PC-3 (cell line): Measurements from ENCODE around the gene CCDC28B. TPM values are rescaled to one million over a fixed set of nuclear protein-coding genes. Genes with fewer than 3 reads are reported as not detected.

Source experiments
- ATAC-seq: fragments of 200-7000 bp; cut with Tn5 transposase; 2 replicates; pipeline ENCODE4 v1.9.1; 2020; ENCODE audit warnings: mild to moderate bottlenecking, moderate library complexity
- BruUV-seq: library from RNA; stranded (reverse); fragments of 400-500 nt; replicated peaks from 2 replicates; lab custom pipeline; 2021; lab: Mats Ljungman, UMichigan
- CTCF ChIA-PET: fragments of 300-600 bp; sonication (Branson Sonifier 250); formaldehyde crosslinking; loops from one replicate; lab custom pipeline; 2022; ENCODE audit warnings: antibody characterized with exemption; lab: Charles Lee
- POLR2A ChIA-PET: fragments of 300-600 bp; sonication (Branson Sonifier 250); formaldehyde crosslinking; loops from one replicate; lab custom pipeline; 2022; ENCODE audit warnings: antibody characterized with exemption; ENCODE audit not compliant: unreplicated experiment; lab: Charles Lee
- DNase-seq: peaks from one replicate; pipeline ENCODE4 v3.0.0-alpha.2; 2015
- H2AFZ ChIP-seq: fragments of 300-600 bp; sonication (generic); 2 replicates; pipeline ENCODE4 v1.6.0; 2016; ENCODE audit warnings: antibody characterized with exemption, low read length
- H3F3A ChIP-seq: fragments of 300-600 bp; sonication (generic); one replicate; pipeline ENCODE4 v1.6.0; 2017; ENCODE audit warnings: antibody characterized with exemption, low read length, control low read depth, mild to moderate bottlenecking; ENCODE audit not compliant: unreplicated experiment
- H3K27ac ChIP-seq: fragments of 300-600 bp; sonication (generic); 2 replicates; pipeline ENCODE4 v1.5.1; 2016; ENCODE audit warnings: mild to moderate bottlenecking, low read length
- H3K27me3 ChIP-seq: fragments of 300-600 bp; sonication (generic); 2 replicates; pipeline ENCODE4 v1.6.1; 2016; ENCODE audit warnings: low read length, mixed read lengths
- H3K36me3 ChIP-seq: fragments of 300-600 bp; sonication (generic); 2 replicates; pipeline ENCODE4 v1.6.1; 2016; ENCODE audit warnings: low read depth, mixed run types, low read length, mixed read lengths
- H3K4me1 ChIP-seq: fragments of 300-600 bp; sonication (generic); 2 replicates; pipeline ENCODE4 v1.5.1; 2016; ENCODE audit warnings: low read length; ENCODE audit not compliant: insufficient read depth
- H3K4me2 ChIP-seq: fragments of 300-600 bp; sonication (generic); 2 replicates; pipeline ENCODE4 v1.6.0; 2016; ENCODE audit warnings: low read length
- H3K4me3 ChIP-seq: fragments of 300-600 bp; sonication (generic); 2 replicates; pipeline ENCODE4 v1.5.1; 2016; ENCODE audit warnings: mild to moderate bottlenecking, low read length, mixed read lengths
- H3K79me2 ChIP-seq: fragments of 300-600 bp; sonication (generic); 2 replicates; pipeline ENCODE4 v1.6.1; 2017; ENCODE audit warnings: low read length, mixed read lengths
- H3K9ac ChIP-seq: fragments of 300-600 bp; sonication (generic); 2 replicates; pipeline ENCODE4 v1.6.0; 2016; ENCODE audit warnings: mild to moderate bottlenecking, low read length
- H3K9me2 ChIP-seq: fragments of 300-600 bp; sonication (generic); replicated peaks from 2 replicates; pipeline ENCODE4 v1.6.1; 2016; ENCODE audit warnings: mixed run types, low read length, mixed read lengths
- H3K9me3 ChIP-seq: fragments of 300-600 bp; sonication (generic); 2 replicates; pipeline ENCODE4 v1.6.1; 2016; ENCODE audit warnings: low read length, mixed read lengths
- H4K20me1 ChIP-seq: fragments of 300-600 bp; sonication (generic); 2 replicates; pipeline ENCODE4 v1.6.1; 2016; ENCODE audit warnings: low read length, mixed read lengths
- EZH2 ChIP-seq: fragments of 300-600 bp; sonication (generic); IDR thresholded peaks from one replicate; pipeline ENCODE4 v1.6.1; 2017; ENCODE audit warnings: antibody characterized with exemption, mild to moderate bottlenecking, low read length; ENCODE audit not compliant: unreplicated experiment
- EZH2phosphoT487 ChIP-seq: fragments of 300-600 bp; sonication (generic); IDR thresholded peaks from 2 replicates; pipeline ENCODE4 v1.6.1; 2018; ENCODE audit warnings: mild to moderate bottlenecking, antibody characterized with exemption, low read length, borderline replicate concordance
- intact Hi-C: fragments of 100-400 bp; cut with micrococcal nuclease; formaldehyde crosslinking; loops from 2 replicates; pipeline ENCODE4 v1.9.0; 2023
- total RNA-seq: library from RNA; depleted of rRNA; stranded (reverse); fragments of >200 nt; gene quantifications from 2 replicates; pipeline ENCODE4 v1.2.3, GENCODE V29; 2014
- TF ChIP-seq, protein P1 (sequence below): fragments of 300-600 bp; sonication (generic); conservative IDR thresholded peaks from 2 replicates; pipeline ENCODE4 v1.5.1; 2017; ENCODE audit warnings: antibody characterized with exemption, low read depth, mild to moderate bottlenecking, low read length

CCDC28B gene
- total RNA-seq, 1 experiment from 2014 or later: 4.7 TPM

DNA sequence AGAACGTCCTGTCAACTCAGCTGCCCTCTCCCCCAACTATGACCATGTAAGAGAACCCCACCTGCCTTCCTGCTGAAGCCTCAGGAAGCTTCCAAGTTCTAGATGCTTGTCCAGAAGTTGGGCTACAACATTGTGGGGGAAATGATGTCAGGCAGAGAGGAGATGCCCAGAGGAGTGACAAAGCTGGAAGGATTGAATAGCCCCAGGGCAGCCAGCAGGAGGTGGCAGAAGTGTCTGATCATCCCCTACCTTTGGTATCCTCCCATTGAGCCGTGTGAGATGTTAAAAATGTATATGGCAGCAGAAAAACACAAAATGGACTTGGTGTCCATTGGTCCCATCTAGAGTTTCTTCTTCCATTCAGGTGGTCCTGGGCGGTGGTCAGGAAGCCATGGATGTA, 28.4 kb downstream of the CCDC28B start:
- BruUV-seq: no TSS peak
- DNase-seq: no peak
- no peak overlapping the region for H3K27ac ChIP-seq
- H3K4me2 ChIP-seq: no peak overlapping the region
- H3F3A ChIP-seq: no peaks in the 10 kb centered on the region
- H3K79me2 ChIP-seq: peaks cover 13% of the 10 kb centered on the region
- ATAC-seq: no peak
- H3K9me2 ChIP-seq: no peaks in the 10 kb centered on the region
- H3K27me3 ChIP-seq: no peaks in the 10 kb centered on the region
- no peak overlapping the region for H2AFZ ChIP-seq
- CTCF ChIA-PET: no interaction called here
- intact Hi-C loops: no loop called here
- H3K4me3 ChIP-seq: no peak overlapping the region
- H3K9ac ChIP-seq: no peak overlapping the region
- TF ChIP-seq, protein P1, sequence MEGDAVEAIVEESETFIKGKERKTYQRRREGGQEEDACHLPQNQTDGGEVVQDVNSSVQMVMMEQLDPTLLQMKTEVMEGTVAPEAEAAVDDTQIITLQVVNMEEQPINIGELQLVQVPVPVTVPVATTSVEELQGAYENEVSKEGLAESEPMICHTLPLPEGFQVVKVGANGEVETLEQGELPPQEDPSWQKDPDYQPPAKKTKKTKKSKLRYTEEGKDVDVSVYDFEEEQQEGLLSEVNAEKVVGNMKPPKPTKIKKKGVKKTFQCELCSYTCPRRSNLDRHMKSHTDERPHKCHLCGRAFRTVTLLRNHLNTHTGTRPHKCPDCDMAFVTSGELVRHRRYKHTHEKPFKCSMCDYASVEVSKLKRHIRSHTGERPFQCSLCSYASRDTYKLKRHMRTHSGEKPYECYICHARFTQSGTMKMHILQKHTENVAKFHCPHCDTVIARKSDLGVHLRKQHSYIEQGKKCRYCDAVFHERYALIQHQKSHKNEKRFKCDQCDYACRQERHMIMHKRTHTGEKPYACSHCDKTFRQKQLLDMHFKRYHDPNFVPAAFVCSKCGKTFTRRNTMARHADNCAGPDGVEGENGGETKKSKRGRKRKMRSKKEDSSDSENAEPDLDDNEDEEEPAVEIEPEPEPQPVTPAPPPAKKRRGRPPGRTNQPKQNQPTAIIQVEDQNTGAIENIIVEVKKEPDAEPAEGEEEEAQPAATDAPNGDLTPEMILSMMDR: no peak
- TF ChIP-seq EZH2 (no peak), EZH2phosphoT487 (no peak)
- peaks cover 3% of the 10 kb centered on the region for H3K4me1 ChIP-seq
- H3K9me3 ChIP-seq: no peaks in the 10 kb centered on the region
- POLR2A ChIA-PET: no interaction called here
- H4K20me1 ChIP-seq: no peaks in the 10 kb centered on the region
- peaks cover 45% of the 10 kb centered on the region for H3K36me3 ChIP-seq

DNA sequence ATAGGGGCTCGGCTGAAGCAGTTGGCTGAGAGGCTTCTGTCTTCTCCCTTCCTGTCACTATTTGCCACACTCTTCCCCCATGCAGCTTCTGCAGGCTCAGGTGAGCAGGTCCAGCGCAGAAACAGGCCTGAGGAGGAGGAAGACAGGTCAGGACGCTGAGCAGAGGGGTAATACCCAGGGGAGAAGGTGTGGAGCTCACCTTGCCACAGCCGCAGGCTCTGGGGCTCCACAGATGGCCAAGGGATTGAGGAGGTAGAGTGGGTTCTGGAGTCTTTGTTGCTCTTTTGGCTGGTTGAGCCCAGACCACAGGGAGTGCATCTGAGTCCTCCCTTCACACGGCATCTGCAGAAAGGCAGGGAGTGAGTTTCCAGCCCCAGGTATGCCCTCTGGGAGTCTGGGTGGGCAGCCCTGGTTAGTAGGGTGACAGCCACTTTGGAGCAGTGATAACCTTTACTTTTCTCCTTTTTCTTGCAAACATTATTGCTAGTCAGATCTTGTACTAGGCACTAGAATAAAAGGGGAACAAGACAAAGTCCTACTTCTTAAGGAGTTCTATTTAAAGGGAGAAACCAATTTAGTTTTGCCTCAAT, 31.5 kb downstream of the CCDC28B start:
- intact Hi-C loops: no loop called here
- H3K27ac ChIP-seq: no peak overlapping the region

DNA sequence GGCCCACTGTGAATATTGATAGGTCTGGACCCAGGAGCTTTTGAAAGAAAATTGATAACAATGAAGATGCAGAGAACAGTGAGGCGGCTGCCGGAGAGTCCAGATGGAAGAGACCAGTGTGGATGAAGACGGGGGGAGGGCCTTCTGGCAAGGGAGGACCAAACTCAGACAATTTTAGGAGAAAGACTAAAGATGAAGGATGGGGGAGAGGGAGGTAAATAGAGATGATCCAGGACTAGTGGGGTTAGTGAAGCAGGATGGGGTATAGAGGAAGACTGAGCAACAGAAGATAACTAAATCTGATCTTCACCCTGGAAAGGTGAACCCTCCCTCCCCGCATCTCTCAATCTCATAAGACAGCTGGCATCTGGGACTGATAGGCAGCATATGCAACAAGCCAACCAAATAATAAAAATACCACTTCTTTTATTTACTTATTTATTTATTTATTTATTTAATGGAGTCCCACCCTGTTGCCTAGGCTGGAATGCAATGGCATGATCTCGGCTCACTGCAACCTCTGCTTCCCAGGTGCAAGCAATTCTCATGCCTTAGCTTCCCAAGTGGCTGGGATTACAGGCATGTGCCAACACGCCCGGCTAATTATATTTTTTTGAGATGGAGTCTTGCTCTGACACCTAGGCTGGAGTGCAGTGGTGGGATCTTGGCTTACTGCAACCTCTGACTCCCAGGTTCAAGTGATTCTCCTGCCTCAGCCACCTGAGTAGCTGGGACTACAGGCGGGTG, 32.3 kb downstream of the CCDC28B start:
- CTCF ChIA-PET: no interaction called here
- no peak for ATAC-seq

More for the DNA sequence above, 31.5 kb downstream of the CCDC28B start:
- H3K4me2 ChIP-seq: no peak overlapping the region
- ATAC-seq: no peak
- no peaks in the 10 kb centered on the region for H3K9me3 ChIP-seq
- H4K20me1 ChIP-seq: no peaks in the 10 kb centered on the region
- no peak overlapping the region for H3K4me3 ChIP-seq
- DNase-seq: no peak
- peaks cover 30% of the 10 kb centered on the region for H3K36me3 ChIP-seq
- ChIA-PET POLR2A (no interaction called here), CTCF (no interaction called here)
- peaks cover 6% of the 10 kb centered on the region for H3F3A ChIP-seq
- peaks cover 23% of the 10 kb centered on the region for H3K4me1 ChIP-seq
- BruUV-seq: no TSS peak
- H3K9ac ChIP-seq: no peak overlapping the region
- H3K9me2 ChIP-seq: no peaks in the 10 kb centered on the region
- no peak overlapping the region for H2AFZ ChIP-seq
- no peak for TF ChIP-seq EZH2
- H3K79me2 ChIP-seq: no peaks in the 10 kb centered on the region
- no peaks in the 10 kb centered on the region for H3K27me3 ChIP-seq

More for the DNA sequence above, 32.3 kb downstream of the CCDC28B start:
- POLR2A ChIA-PET: no interaction called here
- Histone ChIP-seq H3K9me3 (no peaks in the 10 kb centered on the region), H3K27me3 (no peaks in the 10 kb centered on the region), H3K4me3 (no peak overlapping the region), H3K4me1 (peaks cover 25% of the 10 kb centered on the region), H3K79me2 (no peaks in the 10 kb centered on the region), H4K20me1 (no peaks in the 10 kb centered on the region), H3K4me2 (no peak overlapping the region), H3K9me2 (no peaks in the 10 kb centered on the region), H3K27ac (no peak overlapping the region), H3K9ac (no peak overlapping the region), H2AFZ (no peak overlapping the region), H3F3A (peaks cover 6% of the 10 kb centered on the region), H3K36me3 (peaks cover 24% of the 10 kb centered on the region)
- no TSS peak for BruUV-seq
- intact Hi-C loops: no loop called here
- no peak for DNase-seq
- TF ChIP-seq, protein P1: no peak
- TF ChIP-seq EZH2 (no peak), EZH2phosphoT487 (no peak)
